Measurements from ENCODE around the gene HCAR3.
"Not testable (repeated sequence)": the region's sequence is repeated elsewhere in the genome, so short reads cannot be mapped to it uniquely, and the experiment has no call there.

Gene HCAR3

GRCh38 chr12:122722387-122722786 lies 5.8 kb upstream of the HCAR3 start:
- DNase-seq (ENCODE audit: low spot score), result no peak

DNA sequence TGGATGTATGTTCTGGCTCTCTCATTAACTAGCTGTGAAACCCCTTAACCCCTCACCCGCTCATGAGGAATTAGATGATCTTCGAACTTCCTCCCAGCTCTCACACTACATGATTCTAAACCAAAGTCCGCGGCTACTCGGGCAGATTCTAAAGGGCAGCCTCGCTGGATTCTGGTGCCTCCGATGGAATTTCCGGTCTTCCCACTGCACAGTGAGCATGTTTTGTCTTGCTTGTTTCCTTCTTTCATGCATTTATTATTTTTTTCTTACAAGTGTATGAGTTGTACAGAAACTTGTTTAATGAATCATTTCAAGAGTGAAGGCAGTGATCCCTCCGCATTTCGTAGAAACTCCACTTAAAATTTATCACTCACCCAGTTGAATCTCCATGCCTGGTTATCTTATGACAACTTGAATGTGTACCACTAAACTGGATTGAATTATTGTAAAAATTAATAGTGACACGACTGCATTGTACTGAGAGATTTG lies 4.5 kb upstream of the HCAR3 start:
- no peak for DNase-seq (ENCODE audit: low spot score)

GRCh38 chr12:122715211-122715610 lies 1.4 kb downstream of the HCAR3 start:
- not testable (repeated sequence) for DNase-seq (ENCODE audit: low spot score)

DNA sequence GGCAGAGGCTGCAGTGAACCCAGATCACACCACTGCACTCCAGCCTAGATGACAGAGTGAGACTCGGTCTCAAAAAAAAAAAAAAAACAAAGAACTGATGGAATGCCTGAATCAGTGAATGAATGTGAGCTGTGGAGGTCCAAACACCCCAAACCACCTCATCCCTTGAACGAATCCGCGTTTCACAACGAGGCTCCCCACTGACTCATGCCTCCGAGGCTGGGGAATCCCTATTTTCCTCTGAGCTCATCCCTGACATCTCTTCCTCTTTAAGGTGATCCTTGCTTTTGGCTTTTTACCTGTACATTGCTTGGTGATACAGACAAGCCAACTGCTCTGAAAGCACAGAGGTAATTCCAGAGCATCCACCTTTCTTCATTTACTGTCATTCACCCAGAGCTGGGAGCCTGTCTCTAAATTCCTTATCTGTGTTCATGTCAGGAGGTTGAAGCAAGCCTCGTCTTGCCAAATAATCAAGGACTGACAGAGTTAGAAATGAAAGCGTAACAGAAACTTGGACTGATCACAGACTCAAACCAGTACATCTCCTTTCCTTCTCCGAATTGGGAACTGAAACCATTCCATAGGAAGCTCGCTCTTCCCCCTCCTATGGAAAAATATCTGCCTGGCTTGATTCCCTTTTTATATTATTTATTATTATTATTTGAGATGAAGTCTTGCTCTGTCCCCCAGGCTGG lies 3.0 kb downstream of the HCAR3 start:
- DNase-seq (ENCODE audit: low spot score), result not testable (repeated sequence)

GRCh38 chr12:122711266-122711665 lies 5.3 kb downstream of the HCAR3 start:
- DNase-seq (ENCODE audit: low spot score), result not testable (repeated sequence)

GRCh38 chr12:122710341-122710740 lies 6.3 kb downstream of the HCAR3 start:
- not testable (repeated sequence) for DNase-seq (ENCODE audit: low spot score)

- not testable (repeated sequence) for DNase-seq (ENCODE audit: low spot score)
Observed at GRCh38 chr12:122709287-122709686, 7.3 kb downstream of the HCAR3 start.

GRCh38 chr12:122703841-122704240 lies 12.8 kb downstream of the HCAR3 start:
- DNase-seq (ENCODE audit: low spot score), result not testable (repeated sequence)

DNA sequence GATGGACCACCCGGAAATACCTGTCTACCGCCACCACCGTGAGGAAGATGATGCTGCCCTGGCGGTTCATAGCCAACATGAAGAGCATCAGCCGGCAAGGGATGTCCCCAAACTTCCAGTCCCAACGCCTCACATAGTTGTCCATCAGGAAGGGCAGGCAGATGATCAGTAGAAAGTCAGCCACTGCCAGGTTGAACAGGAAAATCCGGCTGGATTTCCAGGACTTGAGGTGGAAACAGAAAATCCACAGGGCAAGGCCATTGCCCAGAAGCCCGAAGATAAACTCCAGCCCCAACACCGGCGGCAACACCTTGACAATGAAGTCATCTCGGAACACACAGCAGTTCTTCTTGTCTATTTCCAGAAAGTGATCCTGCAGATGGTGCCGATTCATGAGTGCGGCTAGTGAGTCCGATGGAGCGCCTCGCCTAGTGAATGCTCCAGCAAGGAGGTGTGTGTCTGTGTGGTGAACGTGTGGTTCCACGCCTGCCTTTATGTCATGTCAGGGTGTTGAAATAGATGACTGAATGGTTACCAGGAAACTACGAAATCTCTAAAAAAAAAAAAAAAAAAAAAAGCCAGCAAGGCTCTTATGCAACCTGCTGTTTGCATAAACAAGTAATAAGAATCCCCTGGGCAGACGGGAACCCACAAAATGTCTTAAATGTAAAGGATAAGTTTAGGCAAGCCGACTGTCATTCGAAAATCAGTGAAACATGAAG lies 13.6 kb downstream of the HCAR3 start, which contains the start of gene HCAR2:
TSS of gene HCAR2 (minus strand) at position 468 of the 722 bp plus-strand sequence. CDS start at position 394, 74 bp downstream.
- DNase-seq (ENCODE audit: low spot score), result not testable (repeated sequence)

GRCh38 chr12:122701481-122701880 lies 15.1 kb downstream of the HCAR3 start:
- not testable (repeated sequence) for DNase-seq (ENCODE audit: low spot score)

DNA sequence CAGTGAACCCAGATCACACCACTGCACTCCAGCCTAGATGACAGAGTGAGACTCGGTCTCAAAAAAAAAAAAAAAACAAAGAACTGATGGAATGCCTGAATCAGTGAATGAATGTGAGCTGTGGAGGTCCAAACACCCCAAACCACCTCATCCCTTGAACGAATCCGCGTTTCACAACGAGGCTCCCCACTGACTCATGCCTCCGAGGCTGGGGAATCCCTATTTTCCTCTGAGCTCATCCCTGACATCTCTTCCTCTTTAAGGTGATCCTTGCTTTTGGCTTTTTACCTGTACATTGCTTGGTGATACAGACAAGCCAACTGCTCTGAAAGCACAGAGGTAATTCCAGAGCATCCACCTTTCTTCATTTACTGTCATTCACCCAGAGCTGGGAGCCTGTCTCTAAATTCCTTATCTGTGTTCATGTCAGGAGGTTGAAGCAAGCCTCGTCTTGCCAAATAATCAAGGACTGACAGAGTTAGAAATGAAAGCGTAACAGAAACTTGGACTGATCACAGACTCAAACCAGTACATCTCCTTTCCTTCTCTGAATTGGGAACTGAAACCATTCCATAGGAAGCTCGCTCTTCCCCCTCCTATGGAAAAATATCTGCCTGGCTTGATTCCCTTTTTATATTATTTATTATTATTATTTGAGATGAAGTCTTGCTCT lies 16.4 kb downstream of the HCAR3 start:
- DNase-seq (ENCODE audit: low spot score), result not testable (repeated sequence)

DNA sequence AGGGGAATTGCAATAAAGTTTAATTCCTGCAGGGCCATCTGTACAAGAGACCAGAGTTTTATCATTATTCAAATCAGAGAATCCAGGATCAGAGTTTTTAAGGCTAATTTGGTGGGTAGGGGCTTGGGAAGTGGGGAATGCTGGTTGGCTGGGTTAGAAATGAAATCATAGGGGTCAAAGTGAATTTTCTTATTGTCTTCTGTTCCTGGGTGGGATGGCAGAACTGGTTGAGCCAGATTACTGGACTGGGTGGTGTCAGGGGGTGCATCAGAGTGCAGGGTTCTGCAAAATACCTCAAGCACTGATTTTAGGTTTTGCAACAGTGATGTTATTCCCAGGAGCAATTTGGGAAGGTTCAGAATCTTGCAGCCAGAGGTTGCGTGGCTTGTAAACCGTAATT lies 19.7 kb downstream of the HCAR3 start:
- DNase-seq (ENCODE audit: low spot score), result not testable (repeated sequence)

DNA sequence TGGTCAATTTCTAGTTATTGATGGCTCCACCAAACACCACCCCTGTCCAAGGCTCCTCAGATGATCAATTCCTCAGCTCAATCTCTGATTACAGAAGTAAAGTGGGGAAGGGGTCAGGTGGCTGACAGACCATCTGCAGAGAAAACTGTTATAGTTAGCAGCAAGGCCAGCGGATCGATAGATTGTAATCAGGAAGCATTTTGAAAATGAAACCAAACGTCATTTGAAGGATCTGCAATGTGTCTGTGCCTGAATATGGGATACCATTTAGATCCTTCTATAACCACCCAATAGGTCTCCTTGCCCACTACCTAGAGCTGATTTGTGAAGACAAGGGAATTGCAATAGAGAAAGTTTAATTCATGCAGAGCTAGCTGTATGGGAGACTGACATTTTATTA lies 25.0 kb downstream of the HCAR3 start:
- no peak for DNase-seq (ENCODE audit: low spot score)

DNA sequence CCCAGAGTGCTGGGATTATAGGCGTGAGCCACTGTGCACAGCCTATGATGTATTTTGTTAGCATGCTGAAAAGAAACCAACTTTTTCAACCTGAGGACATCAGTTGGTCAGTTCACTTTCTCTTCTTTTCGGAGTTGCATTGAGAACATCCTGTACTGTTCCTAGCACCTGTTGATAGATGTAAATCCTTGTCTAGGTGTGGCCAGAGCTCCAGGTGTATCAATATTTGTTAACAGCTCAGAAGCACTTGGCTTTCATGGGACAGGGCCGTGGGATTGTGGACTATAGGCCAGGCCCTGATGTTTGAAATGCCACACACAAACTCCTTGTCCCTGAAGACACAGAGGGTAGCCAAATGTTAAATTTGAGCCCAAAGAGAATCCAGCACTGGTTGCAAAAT lies 28.3 kb downstream of the HCAR3 start:
- no peak for DNase-seq (ENCODE audit: low spot score)

- no peak for DNase-seq (ENCODE audit: low spot score)
Observed at GRCh38 chr12:122687086-122687485, 29.5 kb downstream of the HCAR3 start.

DNA sequence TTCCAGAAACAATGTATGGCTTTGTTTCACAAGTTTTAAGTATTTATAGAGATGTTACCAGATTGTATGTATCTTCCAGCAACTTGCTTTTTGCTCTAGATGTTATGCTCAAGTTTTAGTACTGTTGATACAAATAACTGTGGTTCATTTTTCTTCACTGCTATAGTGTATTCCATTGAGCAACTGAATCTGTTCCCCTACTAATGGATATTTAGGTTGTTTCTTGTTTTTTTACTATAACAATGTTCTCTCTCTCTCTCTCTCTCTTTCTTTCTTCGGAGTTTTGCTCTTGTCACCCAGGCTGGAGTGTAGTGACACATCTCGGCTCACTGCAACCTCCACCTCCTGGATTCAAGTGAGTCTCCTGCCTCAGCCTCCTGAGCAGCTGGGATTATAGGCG lies 30.1 kb downstream of the HCAR3 start:
- DNase-seq (ENCODE audit: low spot score), result no peak

DNA sequence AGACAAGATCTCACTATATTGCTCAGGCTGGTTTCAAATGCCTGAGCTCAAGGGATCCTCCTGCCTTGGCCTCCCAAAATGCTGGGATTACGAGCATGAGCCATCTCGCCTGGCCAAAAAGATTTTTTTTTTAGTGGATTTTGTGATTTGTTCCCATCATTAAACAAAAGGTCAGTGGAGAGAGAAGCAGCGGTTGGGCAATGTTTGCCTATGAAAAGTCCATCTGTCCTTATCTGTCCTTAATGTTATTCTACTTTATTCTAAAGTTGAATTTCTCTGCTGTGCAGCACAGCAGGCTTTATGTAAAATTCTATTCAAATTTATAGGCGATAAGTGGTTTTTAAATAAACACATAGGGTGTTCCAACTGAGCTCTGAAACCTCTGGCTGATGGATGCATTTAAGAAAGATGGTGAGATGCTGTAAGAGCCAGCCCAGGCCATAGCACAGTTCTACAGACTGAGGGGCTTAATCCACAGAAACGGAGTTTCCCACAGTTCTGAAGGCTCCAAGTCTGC lies 32.3 kb downstream of the HCAR3 start:
- DNase-seq (ENCODE audit: low spot score), result no peak

DNA sequence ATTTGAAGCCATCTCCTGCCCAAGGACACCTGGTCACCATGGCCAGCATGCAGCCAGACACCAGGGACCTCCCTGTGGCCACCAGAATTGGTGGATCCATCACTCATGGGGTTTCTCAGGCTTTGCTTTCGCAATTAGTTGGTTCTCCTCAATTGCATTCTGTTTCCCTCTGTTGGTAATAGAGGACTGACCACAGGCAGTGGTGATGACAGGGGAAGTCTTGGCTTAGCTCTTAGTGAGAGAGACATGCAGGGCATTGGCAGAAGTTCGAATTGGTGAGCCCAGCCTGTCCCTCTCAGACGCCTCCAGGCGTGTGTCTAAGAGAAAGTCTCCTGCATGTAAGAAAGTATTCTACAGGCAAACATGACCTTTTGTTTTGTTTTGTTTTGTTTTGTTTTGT lies 34.8 kb downstream of the HCAR3 start:
- peak; percentile 66 for DNase-seq (ENCODE audit: low spot score)

GRCh38 chr12:122680989-122681388 lies 35.6 kb downstream of the HCAR3 start:
- DNase-seq (ENCODE audit: low spot score), result not testable (repeated sequence)

DNA sequence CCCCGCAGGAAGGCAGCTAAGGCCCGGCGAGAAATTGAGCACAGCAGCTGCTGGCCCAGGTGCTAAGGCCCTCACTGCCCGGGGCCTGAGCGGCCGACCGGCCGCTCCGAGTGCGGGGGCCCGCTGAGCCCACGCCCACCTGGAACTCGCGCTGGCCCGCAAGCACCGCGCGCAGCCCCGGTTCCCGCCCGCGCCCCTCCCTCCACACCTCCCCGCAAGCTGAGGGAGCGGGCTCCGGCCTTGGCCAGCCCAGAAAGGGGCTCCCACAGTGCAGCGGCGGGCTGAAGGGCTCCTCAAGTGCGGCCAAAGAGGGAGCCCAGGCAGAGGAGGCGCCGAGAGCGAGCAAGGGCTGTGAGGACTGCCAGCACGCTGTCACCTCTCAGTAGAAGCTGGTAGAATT lies 39.8 kb downstream of the HCAR3 start:
- not testable (repeated sequence) for DNase-seq (ENCODE audit: low spot score)

DNA sequence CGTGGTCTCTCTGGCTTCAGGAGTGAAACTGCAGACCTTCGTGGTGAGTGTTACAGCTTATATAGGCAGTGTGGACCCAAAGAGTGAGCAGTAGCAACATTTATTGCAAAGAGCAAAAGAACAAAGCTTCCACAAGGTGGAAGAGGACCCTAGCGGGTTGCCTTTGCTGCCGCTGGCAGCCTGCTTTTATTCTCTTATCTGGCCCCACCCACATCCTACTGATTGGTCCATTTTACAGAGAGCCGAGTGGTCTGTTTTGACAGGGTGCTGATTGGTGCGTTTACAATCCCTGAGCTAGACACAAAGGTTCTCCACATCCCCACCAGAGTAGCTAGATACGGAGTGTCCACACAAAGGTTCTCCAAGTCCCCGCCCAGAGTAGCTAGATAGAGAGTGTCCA lies 40.6 kb downstream of the HCAR3 start:
- not testable (repeated sequence) for DNase-seq (ENCODE audit: low spot score)

GRCh38 chr12:122672515-122672914 lies 44.1 kb downstream of the HCAR3 start:
- no peak for DNase-seq (ENCODE audit: low spot score)

All from AG08395 (cell line).